ENCODE data around the gene DLEC1. TPM values are rescaled to one million over a fixed set of nuclear protein-coding genes. Genes with fewer than 3 reads are reported as not detected.
"Not testable (repeated sequence)": the region's sequence is repeated elsewhere in the genome, so short reads cannot be mapped to it uniquely, and the experiment has no call there.

The DLEC1 gene
- polyA plus RNA-seq, 1 experiment, result 0.04 TPM

DNA sequence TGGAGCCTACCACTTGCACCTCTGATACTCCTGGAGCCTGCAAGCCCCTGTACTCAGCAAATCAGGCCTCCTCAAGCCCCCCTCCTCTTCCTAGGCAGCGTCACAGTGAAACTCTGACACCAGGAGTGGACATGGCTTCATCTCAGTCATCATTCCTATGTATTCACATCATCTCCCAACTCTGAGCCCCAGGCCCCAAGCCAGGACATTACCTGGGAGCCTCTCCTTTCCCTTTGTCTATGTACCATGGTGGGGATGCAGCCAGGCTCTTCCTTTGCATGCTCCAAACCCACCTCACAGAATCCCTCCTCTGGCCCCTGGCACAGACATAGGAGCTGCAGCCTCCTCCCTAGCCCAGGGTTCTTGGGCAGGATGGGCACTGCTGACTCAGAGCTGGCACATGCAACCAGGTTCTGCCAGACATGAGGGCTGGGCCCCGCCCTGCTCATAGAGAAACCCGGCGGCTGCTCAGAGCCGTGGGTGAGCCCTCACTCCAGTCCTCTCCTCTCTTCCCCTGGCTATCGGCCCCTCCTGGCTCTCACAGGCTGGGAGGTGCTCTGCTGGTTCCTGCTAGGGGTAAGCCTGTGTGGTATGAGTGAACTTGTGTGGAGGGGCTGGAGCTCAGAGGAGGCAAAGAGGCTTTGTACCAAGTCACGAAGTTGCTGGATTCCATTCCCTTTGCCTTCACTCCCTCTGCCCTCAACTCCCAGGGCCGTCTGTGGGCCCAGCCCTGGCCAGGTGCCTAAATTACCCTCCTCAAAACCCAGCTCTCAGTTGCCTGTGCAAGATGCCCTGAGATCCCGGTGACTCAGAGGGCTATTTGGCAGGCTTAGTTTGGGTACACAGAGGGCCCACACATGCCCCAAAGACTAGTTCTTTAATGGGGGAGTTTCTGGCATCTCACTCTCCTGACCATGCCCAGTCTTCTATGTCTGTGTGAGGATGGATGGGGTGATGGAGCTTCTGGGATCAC is 7.7 kb upstream of the DLEC1 start:
- DNase-seq (ENCODE audit: low read depth, low spot score), result no peak
- no peak overlapping the region for H3K4me3 ChIP-seq (ENCODE audit: low read depth, low read length)
- H3K27me3 ChIP-seq (ENCODE audit: control insufficient read depth, insufficient read depth, low read length), result no peaks in the 10 kb centered on the region
- TF ChIP-seq, protein P1, sequence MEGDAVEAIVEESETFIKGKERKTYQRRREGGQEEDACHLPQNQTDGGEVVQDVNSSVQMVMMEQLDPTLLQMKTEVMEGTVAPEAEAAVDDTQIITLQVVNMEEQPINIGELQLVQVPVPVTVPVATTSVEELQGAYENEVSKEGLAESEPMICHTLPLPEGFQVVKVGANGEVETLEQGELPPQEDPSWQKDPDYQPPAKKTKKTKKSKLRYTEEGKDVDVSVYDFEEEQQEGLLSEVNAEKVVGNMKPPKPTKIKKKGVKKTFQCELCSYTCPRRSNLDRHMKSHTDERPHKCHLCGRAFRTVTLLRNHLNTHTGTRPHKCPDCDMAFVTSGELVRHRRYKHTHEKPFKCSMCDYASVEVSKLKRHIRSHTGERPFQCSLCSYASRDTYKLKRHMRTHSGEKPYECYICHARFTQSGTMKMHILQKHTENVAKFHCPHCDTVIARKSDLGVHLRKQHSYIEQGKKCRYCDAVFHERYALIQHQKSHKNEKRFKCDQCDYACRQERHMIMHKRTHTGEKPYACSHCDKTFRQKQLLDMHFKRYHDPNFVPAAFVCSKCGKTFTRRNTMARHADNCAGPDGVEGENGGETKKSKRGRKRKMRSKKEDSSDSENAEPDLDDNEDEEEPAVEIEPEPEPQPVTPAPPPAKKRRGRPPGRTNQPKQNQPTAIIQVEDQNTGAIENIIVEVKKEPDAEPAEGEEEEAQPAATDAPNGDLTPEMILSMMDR (IDR thresholded peaks at IDR 0.05; ENCODE audit: low read depth, low read length), result no peak
- ChIA-PET POLR2A (no interaction called here), CTCF (interaction anchor here (0.6 to 1.0 kb wide), 2 partner anchors 28 to 173 kb away, joined by 3 to 4 read pairs; no protein-coding TSS in a partner anchor)
- H3K27ac ChIP-seq (ENCODE audit: low read depth, low read length), result no peak overlapping the region
- H3K9me3 ChIP-seq (ENCODE audit: control insufficient read depth, insufficient read depth, low read length), result no peaks in the 10 kb centered on the region; the same call in 1 of the 2 replicates

DNA sequence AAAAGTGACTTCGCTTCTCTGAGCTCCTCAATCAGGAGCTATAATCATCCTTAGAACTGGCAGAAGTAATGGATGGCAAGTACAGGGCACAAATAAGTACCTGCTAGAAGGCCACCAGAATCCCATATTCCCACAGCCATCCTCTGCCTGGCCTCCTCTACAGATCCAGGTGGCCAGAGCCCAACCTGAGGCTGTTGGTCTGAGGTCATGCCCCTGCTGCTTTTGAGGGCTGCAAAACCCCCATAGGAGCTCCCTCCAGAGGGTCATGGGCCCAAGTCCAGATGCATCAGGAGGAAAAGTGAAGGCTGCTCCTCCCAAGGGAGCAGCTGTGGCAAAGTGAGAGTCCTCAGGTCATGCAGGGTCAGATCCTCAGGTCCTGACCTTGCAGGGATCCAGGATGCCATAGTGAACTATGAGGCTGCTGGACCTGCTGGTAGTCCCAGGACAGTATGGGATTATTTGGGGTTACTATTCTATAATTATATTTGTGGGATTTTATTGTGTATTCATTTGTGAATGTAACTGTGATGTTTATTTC is 6.6 kb upstream of the DLEC1 start:
- TF ChIP-seq, protein P1 (IDR thresholded peaks at IDR 0.05; ENCODE audit: low read depth, low read length), result no peak
- ChIA-PET CTCF (no interaction called here), POLR2A (interaction anchor here (0.8 kb wide), 1 partner anchor 38 kb away, joined by 9 read pairs; no protein-coding TSS in a partner anchor)
- Histone ChIP-seq H3K27me3 (ENCODE audit: control insufficient read depth, insufficient read depth, low read length) (no peaks in the 10 kb centered on the region), H3K4me3 (ENCODE audit: low read depth, low read length) (no peak overlapping the region), H3K9me3 (ENCODE audit: control insufficient read depth, insufficient read depth, low read length) (no peaks in the 10 kb centered on the region; the same call in 1 of the 2 replicates), H3K27ac (ENCODE audit: low read depth, low read length) (no peak overlapping the region)
- no peak for DNase-seq (ENCODE audit: low read depth, low spot score)

DNA sequence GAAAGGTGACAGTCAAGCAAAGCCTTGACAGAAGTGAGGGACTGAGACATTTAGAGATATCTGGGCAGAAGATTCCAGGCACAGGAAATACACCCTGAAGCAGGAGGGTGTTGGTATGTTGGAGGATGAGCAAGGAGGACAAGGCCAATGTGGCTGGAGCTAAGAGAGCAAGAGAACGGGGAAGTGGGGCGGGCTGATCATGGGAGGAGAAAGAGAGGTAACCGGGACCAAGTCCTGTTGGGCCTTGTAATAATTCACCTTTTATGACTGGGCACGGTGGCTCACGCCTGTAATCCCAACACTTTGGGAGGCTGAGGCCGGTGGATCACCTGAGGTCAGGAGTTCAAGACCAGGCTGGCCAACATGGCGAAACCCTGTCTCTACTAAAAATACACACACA is 5.4 kb upstream of the DLEC1 start:
- H3K4me3 ChIP-seq (ENCODE audit: low read depth, low read length); H3K27ac ChIP-seq (ENCODE audit: low read depth, low read length); H3K27me3 ChIP-seq (ENCODE audit: control insufficient read depth, insufficient read depth, low read length); DNase-seq (ENCODE audit: low read depth, low spot score); H3K9me3 ChIP-seq (ENCODE audit: control insufficient read depth, insufficient read depth, low read length); CTCF ChIA-PET; POLR2A ChIA-PET: not testable (repeated sequence)

DNA sequence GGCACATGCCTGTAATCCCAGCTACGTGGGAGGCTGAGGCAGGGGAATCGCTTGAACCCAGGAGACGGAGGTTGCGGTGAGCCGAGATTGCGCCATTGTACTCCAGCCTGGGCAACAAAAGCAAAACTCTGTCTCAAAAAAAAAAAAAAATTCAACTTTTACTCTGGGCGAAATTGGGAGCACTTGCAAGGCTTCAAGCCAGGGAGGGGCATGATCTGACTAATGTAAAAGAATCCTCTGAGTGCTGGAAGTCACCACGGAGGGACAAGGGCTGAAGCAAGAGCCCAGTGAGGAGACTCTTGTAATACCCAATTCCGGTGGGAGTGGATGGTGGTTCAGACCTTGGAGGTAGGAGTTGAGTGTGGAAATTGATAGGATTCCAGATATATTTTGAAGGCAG is 4.7 kb upstream of the DLEC1 start:
- H3K4me3 ChIP-seq (ENCODE audit: low read depth, low read length); H3K27ac ChIP-seq (ENCODE audit: low read depth, low read length); POLR2A ChIA-PET; CTCF ChIA-PET; H3K27me3 ChIP-seq (ENCODE audit: control insufficient read depth, insufficient read depth, low read length); H3K9me3 ChIP-seq (ENCODE audit: control insufficient read depth, insufficient read depth, low read length); DNase-seq (ENCODE audit: low read depth, low spot score): not testable (repeated sequence)

DNA sequence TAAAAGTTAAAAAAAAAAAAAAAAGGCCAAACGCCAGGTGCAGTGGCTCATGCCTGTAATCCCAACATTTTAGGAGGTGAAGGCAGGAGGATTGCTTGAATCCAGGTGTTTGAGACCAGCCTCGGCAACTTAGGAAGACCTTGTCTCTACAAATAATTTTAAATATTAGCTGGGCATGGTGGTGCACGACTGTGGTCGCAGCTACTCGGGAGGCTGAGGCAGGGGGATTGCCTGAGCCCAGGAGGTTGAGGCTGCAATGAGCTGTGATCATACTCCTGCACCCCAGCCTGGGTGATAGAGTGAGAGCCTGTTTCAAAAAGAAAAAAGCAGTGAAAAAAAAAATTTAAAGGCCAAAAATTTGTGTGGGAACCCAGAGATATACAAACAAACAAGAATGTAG is 2.7 kb upstream of the DLEC1 start:
- H3K4me3 ChIP-seq (ENCODE audit: low read depth, low read length), result no peak overlapping the region
- ChIA-PET CTCF (no interaction called here), POLR2A (no interaction called here)
- H3K27ac ChIP-seq (ENCODE audit: low read depth, low read length), result no peak overlapping the region
- DNase-seq (ENCODE audit: low read depth, low spot score), result no peak
- no peaks in the 10 kb centered on the region for H3K9me3 ChIP-seq (ENCODE audit: control insufficient read depth, insufficient read depth, low read length)
- H3K27me3 ChIP-seq (ENCODE audit: control insufficient read depth, insufficient read depth, low read length), result no peaks in the 10 kb centered on the region
- TF ChIP-seq, protein P1 (IDR thresholded peaks at IDR 0.05; ENCODE audit: low read depth, low read length), result no peak

DNA sequence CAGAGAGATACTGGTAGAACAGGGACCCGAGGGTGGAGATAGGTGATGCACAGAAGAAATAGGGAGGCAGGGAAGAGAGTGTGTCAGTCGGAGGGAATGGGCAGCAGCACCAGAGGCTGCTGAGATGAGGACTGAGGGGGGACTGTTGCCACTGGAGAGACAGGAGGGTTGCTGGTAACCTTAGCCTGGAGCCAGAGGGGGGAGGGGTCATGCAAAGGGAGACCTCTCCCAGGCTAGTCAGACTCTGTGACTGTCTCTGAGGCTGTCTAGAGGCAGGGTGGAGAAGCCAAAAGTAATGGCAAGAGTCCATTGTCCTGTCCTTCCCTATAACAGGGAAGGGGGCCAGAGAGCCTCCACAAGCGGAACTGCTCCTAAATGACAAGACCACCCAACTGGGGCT is 2.1 kb upstream of the DLEC1 start:
- CTCF ChIA-PET, result interaction anchor here (0.5 kb wide), 1 partner anchor 24 kb away, joined by 4 read pairs; no protein-coding TSS in a partner anchor
- TF ChIP-seq, protein P1 (IDR thresholded peaks at IDR 0.05; ENCODE audit: low read depth, low read length), result no peak
- POLR2A ChIA-PET, result no interaction called here

More for the DNA sequence above, 2.1 kb upstream of the DLEC1 start:
- Histone ChIP-seq H3K4me3 (ENCODE audit: low read depth, low read length) (no peak overlapping the region), H3K27ac (ENCODE audit: low read depth, low read length) (no peak overlapping the region), H3K27me3 (ENCODE audit: control insufficient read depth, insufficient read depth, low read length) (no peaks in the 10 kb centered on the region), H3K9me3 (ENCODE audit: control insufficient read depth, insufficient read depth, low read length) (no peaks in the 10 kb centered on the region)
- no peak for DNase-seq (ENCODE audit: low read depth, low spot score)
